HG02763 (cell line): ENCODE data around the gene IL3.

Experiments
- ATAC-seq: cut with Tn5 transposase; IDR thresholded peaks from one replicate; pipeline ENCODE4 v1.9.1; 2021; ENCODE audit warnings: mild to moderate bottlenecking, moderate library complexity; ENCODE audit not compliant: unreplicated experiment

Gene IL3

GRCh38 chr5:132056610-132057497 is 3.6 kb upstream of the IL3 start:
- no peak for ATAC-seq

- ATAC-seq = no peak
These were observed 2.8 kb upstream of the IL3 start for GRCh38 chr5:132057498-132058255.

- no peak for ATAC-seq
These were observed 1.8 kb upstream of the IL3 start for GRCh38 chr5:132058646-132059042.

- ATAC-seq = no peak
These were observed 1.3 kb upstream of the IL3 start for GRCh38 chr5:132059043-132059695.

GRCh38 chr5:132059696-132060500 is 557 bp upstream of the IL3 start:
- ATAC-seq = no peak

GRCh38 chr5:132063090-132063911 is 2.8 kb downstream of the IL3 start:
- ATAC-seq = peak; percentile 55

- ATAC-seq = no peak
These were observed 3.7 kb downstream of the IL3 start for GRCh38 chr5:132064140-132064539.

GRCh38 chr5:132064738-132065331 is 4.4 kb downstream of the IL3 start:
- peak; percentile 58 for ATAC-seq

GRCh38 chr5:132065351-132065937 is 5.0 kb downstream of the IL3 start:
- no peak for ATAC-seq

- ATAC-seq = no peak
These were observed 5.7 kb downstream of the IL3 start for GRCh38 chr5:132065951-132066701.

GRCh38 chr5:132066871-132067270 is 6.4 kb downstream of the IL3 start:
- ATAC-seq = no peak

GRCh38 chr5:132067451-132067850 is 7.0 kb downstream of the IL3 start:
- ATAC-seq = no peak

GRCh38 chr5:132067941-132068808 is 7.7 kb downstream of the IL3 start:
- no peak for ATAC-seq

- ATAC-seq = no peak
These were observed 9.1 kb downstream of the IL3 start for GRCh38 chr5:132069561-132069960.

- no peak for ATAC-seq
These were observed 9.5 kb downstream of the IL3 start for GRCh38 chr5:132069994-132070393.

- no peak for ATAC-seq
These were observed 10.2 kb downstream of the IL3 start for GRCh38 chr5:132070460-132071337.

GRCh38 chr5:132071338-132071707 is 10.9 kb downstream of the IL3 start:
- no peak for ATAC-seq
